HG03060 (cell line): Measurements from ENCODE around the gene ENOX1.

Experiments
- ATAC-seq: cut with Tn5 transposase; IDR thresholded peaks from one replicate; pipeline ENCODE4 v1.9.1; 2021; ENCODE audit warnings: low read depth, moderate number of reproducible peaks; ENCODE audit not compliant: unreplicated experiment

The ENOX1 gene

GRCh38 chr13:43555667-43556066 is 231.1 kb downstream of the ENOX1 start:
- ATAC-seq: no peak

DNA sequence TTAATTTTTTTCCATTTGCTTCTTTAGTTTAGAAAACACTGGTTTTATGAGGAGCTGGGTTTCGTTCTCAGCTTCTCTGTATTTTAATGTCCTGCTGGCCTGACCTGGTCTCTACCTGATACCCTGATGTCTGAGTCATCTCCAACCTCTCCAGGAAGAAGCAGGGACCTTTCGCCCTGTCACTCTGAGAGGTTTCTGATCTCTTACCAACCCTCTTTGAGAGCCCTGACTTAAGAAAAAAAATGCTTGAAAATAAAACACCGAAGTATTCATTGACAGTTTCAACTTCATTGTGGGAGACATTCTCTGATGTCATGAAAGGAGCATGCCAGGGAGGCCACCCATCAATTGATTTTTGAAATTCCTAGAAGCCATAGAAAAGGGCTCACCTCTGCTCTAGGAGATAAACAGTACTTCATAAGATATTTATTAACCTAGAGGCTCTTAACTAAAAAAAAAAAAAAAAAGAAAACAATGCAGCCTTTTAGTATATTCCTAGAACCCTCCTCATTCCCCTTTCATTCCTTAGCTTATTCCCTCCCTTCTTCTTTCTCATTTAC is 234.8 kb downstream of the ENOX1 start:
- no peak for ATAC-seq

GRCh38 chr13:43546816-43547215 is 240.0 kb downstream of the ENOX1 start:
- ATAC-seq: no peak

DNA sequence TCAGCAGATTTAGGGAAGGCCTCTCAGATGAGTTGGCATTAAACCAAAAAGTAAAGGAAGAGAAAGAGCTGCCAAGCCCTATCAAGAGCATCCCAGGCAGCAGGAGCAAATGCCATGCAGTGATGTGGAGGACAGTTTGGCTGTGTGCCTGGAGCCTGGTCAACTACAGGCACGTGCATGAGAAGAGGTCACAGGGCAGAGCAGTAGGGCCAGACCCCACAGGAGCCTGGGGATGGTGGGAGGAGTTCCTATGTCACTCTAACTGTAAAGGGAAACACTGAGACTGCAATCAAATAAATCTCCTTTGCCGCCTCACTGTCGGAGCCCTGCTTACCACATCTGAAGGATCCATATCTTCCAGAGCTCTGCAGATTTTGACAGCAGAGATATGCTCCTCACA is 240.5 kb downstream of the ENOX1 start:
- ATAC-seq: no peak

DNA sequence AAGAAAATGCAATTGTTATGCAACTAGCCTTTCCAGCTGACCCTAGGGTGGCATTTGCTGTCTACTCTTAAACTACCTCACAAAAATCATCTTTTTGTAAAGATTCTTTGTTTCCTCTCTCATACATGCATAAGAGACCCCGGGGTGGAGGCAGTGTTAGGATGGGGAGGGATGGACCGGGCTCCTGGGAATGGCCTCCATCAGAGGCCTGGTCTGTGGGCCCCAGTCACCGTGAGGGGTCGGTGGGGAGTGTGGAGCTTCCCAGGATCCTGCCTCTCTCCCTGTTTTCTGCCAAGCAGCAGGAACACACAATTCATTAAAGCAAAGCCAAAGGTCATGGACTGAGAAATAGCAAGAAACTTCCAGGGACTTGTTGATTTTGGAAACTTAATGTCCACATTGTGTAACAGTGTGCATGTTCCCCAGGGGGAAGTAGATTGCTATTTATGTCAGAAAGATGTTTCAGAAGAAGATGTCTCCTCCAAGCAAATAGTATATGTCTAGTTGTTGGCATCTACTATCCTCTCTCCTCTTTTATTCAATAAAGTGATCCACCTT is 241.4 kb downstream of the ENOX1 start:
- ATAC-seq: no peak

DNA sequence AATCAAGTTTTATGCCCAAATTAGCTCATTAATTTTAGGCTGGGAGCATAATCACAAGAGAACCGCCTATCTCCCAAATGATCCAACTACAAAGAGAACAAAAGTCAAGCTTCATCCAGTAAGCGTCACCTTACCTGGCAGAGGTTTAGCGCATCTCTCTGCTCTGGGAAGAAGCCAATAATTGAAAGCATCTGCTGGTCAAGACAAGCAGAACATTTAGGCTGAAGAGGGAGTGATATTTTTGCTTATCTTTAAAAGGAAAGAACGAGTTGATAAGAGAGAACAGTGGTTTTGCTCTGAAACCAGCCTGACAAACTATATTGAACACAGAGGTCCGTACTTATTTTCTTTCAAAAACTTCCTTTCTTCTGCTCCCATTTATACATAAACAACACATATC is 242.1 kb downstream of the ENOX1 start:
- ATAC-seq: no peak

DNA sequence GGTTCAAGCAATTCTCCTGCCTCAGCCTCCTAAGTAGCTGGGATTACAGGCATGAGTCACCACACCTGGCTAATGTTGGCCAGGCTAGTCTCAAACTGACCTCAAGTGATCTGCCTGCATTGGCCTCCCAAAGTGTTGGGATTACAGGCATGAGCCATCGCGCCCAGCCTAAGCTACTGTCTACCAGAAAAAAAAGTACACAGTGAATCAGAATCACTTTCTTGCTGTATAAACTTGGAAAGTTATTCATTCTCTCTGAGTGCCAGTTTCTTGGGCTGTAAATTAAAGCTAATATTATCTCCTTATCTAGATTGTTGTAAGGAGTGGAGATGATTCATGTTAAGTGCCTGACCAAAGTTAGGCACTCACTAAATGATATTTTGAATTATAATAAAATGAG is 242.8 kb downstream of the ENOX1 start:
- ATAC-seq: no peak

DNA sequence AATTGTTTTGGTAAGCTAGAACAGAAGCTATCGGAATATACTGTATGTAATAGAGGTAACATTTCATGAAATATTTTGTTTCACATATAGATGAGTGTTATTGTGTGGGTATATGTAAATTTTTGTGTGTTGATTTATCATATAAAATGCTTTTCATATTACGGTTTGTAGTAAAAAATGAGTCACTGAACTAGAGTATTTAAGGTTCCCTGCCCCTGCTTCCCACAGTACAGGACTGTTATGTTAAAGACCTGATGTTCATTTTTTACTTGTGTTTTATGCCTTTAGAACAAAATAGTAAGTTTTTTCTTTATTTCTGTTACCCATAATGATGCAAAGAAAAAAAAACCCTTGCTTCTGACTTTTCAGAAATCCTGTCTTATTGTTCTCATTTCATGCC is 243.4 kb downstream of the ENOX1 start:
- no peak for ATAC-seq

GRCh38 chr13:43537124-43537523 is 249.6 kb downstream of the ENOX1 start:
- ATAC-seq: no peak

GRCh38 chr13:43529796-43530195 is 257.0 kb downstream of the ENOX1 start:
- ATAC-seq: no peak

- no peak for ATAC-seq
These were observed 257.8 kb downstream of the ENOX1 start for GRCh38 chr13:43528992-43529391.

- no peak for ATAC-seq
These were observed 264.0 kb downstream of the ENOX1 start for GRCh38 chr13:43522788-43523187.

DNA sequence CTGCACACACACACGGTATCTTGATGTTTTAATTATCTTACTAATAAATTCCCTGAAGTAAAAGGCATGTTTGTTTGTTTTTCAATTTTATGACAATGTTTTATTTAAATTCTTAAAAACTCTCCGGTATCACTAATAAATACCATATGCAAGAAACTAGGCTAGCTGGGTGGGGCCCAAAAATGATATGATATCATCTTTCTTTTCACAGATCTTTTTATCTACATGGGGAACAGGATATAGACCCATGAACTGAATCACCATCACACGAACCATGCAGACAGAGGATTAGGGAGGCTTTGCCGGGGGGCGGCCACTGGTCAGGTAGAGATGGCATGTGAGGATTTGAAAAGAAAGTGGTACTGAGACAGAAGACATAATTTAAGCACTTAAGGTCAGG is 266.4 kb downstream of the ENOX1 start:
- ATAC-seq: no peak

- ATAC-seq: no peak
These were observed 267.9 kb downstream of the ENOX1 start for GRCh38 chr13:43518833-43519232.

DNA sequence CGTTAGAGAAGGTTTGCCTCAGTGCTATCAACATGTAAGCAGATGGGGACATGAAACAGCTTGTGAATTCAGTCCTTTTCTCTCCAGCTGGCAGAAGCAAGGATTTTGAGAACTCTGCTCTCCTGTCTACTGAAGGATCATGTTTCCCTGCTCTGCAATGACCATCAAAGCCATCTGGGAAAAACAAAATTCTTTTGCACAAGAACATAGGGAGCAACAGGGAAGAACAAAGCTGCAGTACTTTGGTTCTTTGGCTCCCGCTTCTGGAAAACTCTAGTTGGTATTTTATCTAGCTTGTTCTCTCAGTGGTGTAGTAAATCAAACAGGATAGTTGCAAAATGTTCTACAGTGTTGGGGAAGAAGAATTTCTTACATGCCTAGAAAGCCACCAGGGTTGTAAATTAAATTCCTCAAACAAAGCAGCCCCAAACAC is 270.4 kb downstream of the ENOX1 start:
- ATAC-seq: no peak

GRCh38 chr13:43515531-43515930 is 271.2 kb downstream of the ENOX1 start:
- ATAC-seq: no peak

- no peak for ATAC-seq
These were observed 272.5 kb downstream of the ENOX1 start for GRCh38 chr13:43514311-43514710.

DNA sequence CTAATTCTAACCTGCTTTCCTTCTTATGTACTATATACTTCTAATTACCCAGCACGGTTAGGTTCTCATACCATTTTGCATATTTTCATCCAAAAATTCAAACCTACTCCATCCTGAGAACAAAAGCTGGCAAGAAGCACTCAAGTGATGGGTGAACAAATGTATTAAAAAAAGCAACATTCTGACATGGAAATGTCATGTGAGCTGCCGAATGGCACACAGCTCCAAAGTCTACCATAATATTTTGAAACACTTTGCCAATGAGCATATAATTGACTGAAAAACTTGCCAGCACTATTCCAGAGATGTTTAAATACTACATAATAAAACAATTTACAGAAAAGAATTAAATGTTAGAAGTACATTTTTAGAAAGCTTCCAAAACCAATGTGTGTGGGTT is 274.6 kb downstream of the ENOX1 start:
- ATAC-seq: no peak

GRCh38 chr13:43510956-43511901 is 275.5 kb downstream of the ENOX1 start:
- ATAC-seq: no peak

- ATAC-seq: no peak
These were observed 291.0 kb downstream of the ENOX1 start for GRCh38 chr13:43495732-43496131.

GRCh38 chr13:43494206-43494605 is 292.6 kb downstream of the ENOX1 start:
- ATAC-seq: no peak

- no peak for ATAC-seq
These were observed 293.2 kb downstream of the ENOX1 start for GRCh38 chr13:43493496-43494000.
